ENCODE results near the gene DNAJC27. TPM values are rescaled to one million over a fixed set of nuclear protein-coding genes. Genes with fewer than 3 reads are reported as not detected.

Gene DNAJC27
- total RNA-seq, 2 donors from 2014 or later, result 15.0 to 27.2 TPM

GRCh38 chr2:24943427-24944053 is 28.2 kb downstream of the DNAJC27 start:
- DNase-seq (ENCODE audit: low spot score) (no peak), ATAC-seq (ENCODE audit: insufficient number of reproducible peaks, low FRiP score, low read depth) (no peak)
- Histone ChIP-seq H3K36me3 (no peaks in the 10 kb centered on the region), H3K4me3 (no peak overlapping the region), H3K27ac (no peak overlapping the region), H3K9me3 (no peaks in the 10 kb centered on the region), H3K27me3 (replicated peaks; ENCODE audit: insufficient read depth) (no peaks in the 10 kb centered on the region), H3K4me1 (ENCODE audit: control insufficient read depth in 1 of 2, low read depth in 2 of 2) (no peaks in the 10 kb centered on the region)
- TF ChIP-seq, protein P1, sequence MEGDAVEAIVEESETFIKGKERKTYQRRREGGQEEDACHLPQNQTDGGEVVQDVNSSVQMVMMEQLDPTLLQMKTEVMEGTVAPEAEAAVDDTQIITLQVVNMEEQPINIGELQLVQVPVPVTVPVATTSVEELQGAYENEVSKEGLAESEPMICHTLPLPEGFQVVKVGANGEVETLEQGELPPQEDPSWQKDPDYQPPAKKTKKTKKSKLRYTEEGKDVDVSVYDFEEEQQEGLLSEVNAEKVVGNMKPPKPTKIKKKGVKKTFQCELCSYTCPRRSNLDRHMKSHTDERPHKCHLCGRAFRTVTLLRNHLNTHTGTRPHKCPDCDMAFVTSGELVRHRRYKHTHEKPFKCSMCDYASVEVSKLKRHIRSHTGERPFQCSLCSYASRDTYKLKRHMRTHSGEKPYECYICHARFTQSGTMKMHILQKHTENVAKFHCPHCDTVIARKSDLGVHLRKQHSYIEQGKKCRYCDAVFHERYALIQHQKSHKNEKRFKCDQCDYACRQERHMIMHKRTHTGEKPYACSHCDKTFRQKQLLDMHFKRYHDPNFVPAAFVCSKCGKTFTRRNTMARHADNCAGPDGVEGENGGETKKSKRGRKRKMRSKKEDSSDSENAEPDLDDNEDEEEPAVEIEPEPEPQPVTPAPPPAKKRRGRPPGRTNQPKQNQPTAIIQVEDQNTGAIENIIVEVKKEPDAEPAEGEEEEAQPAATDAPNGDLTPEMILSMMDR (IDR thresholded peaks at IDR 0.05), result no peak

- H3K4me3 ChIP-seq, result no peak overlapping the region
- H3K4me1 ChIP-seq (ENCODE audit: control insufficient read depth in 1 of 2, low read depth in 2 of 2), result no peaks in the 10 kb centered on the region
- H3K27ac ChIP-seq, result no peak overlapping the region
- H3K27me3 ChIP-seq (replicated peaks; ENCODE audit: insufficient read depth), result no peaks in the 10 kb centered on the region
- no peak for DNase-seq (ENCODE audit: low spot score)
- ATAC-seq (ENCODE audit: insufficient number of reproducible peaks, low FRiP score, low read depth), result no peak
- H3K36me3 ChIP-seq, result no peaks in the 10 kb centered on the region
- TF ChIP-seq, protein P1 (IDR thresholded peaks at IDR 0.05), result no peak
- no peaks in the 10 kb centered on the region for H3K9me3 ChIP-seq
These were observed 32.4 kb downstream of the DNAJC27 start for GRCh38 chr2:24939353-24939752.

- DNase-seq (ENCODE audit: low spot score) (no peak), ATAC-seq (ENCODE audit: insufficient number of reproducible peaks, low FRiP score, low read depth) (no peak)
- Histone ChIP-seq H3K4me3 (no peak overlapping the region), H3K9me3 (no peaks in the 10 kb centered on the region), H3K36me3 (no peaks in the 10 kb centered on the region), H3K27me3 (replicated peaks; ENCODE audit: insufficient read depth) (no peaks in the 10 kb centered on the region), H3K27ac (no peak overlapping the region), H3K4me1 (ENCODE audit: control insufficient read depth in 1 of 2, low read depth in 2 of 2) (no peaks in the 10 kb centered on the region)
- TF ChIP-seq, protein P1 (IDR thresholded peaks at IDR 0.05), result no peak
These were observed 34.5 kb downstream of the DNAJC27 start for GRCh38 chr2:24937236-24937635.

GRCh38 chr2:24935145-24935544 is 36.6 kb downstream of the DNAJC27 start:
- DNase-seq (ENCODE audit: low spot score) (no peak), ATAC-seq (ENCODE audit: insufficient number of reproducible peaks, low FRiP score, low read depth) (no peak)
- Histone ChIP-seq H3K4me3 (no peak overlapping the region), H3K27me3 (replicated peaks; ENCODE audit: insufficient read depth) (no peaks in the 10 kb centered on the region), H3K27ac (no peak overlapping the region), H3K36me3 (no peaks in the 10 kb centered on the region), H3K9me3 (no peaks in the 10 kb centered on the region), H3K4me1 (ENCODE audit: control insufficient read depth in 1 of 2, low read depth in 2 of 2) (peaks cover 0 to 7% of the 10 kb centered on the region in 2 donors)
- TF ChIP-seq, protein P1 (IDR thresholded peaks at IDR 0.05), result no peak

- H3K36me3 ChIP-seq, result no peaks in the 10 kb centered on the region
- no peak overlapping the region for H3K4me3 ChIP-seq
- TF ChIP-seq, protein P1 (IDR thresholded peaks at IDR 0.05), result no peak
- DNase-seq (ENCODE audit: low spot score) (no peak), ATAC-seq (ENCODE audit: insufficient number of reproducible peaks, low FRiP score, low read depth) (no peak)
- H3K4me1 ChIP-seq (ENCODE audit: control insufficient read depth in 1 of 2, low read depth in 2 of 2), result peaks cover 0 to 7% of the 10 kb centered on the region in 2 donors
- no peaks in the 10 kb centered on the region for H3K27me3 ChIP-seq (replicated peaks; ENCODE audit: insufficient read depth)
- no peak overlapping the region for H3K27ac ChIP-seq
- no peaks in the 10 kb centered on the region for H3K9me3 ChIP-seq
These were observed 39.0 kb downstream of the DNAJC27 start for GRCh38 chr2:24932715-24933114.

Data from thoracic aorta (tissue), 2 donors.